Chondrocyte (in vitro differentiated cells): ENCODE results near the gene RXRA. TPM values are rescaled to one million over a fixed set of nuclear protein-coding genes. Genes with fewer than 3 reads are reported as not detected.

Experiments
- DNase-seq: peaks from one replicate; pipeline ENCODE4 v3.0.0; 2021; ENCODE audit warnings: mixed read lengths, low spot score
- H3K27ac Mint-ChIP-seq: one replicate; pipeline ENCODE4 v1.8.0; 2021; ENCODE audit warnings: mild to moderate bottlenecking, moderate library complexity, mixed read lengths; ENCODE audit not compliant: unreplicated experiment
- H3K27me3 Mint-ChIP-seq: 2 replicates; pipeline ENCODE4 v1.8.0; 2021; ENCODE audit warnings: low read depth, mixed read lengths
- H3K36me3 Mint-ChIP-seq: 2 replicates; pipeline ENCODE4 v1.8.0; 2021; ENCODE audit warnings: low read depth, mixed read lengths
- H3K4me1 Mint-ChIP-seq: 2 replicates; pipeline ENCODE4 v1.8.0; 2021; ENCODE audit warnings: low read depth, mild to moderate bottlenecking, mixed read lengths
- H3K4me3 Mint-ChIP-seq: one replicate; pipeline ENCODE4 v1.8.0; 2021; ENCODE audit warnings: mild to moderate bottlenecking, moderate library complexity, mixed read lengths; ENCODE audit not compliant: unreplicated experiment
- H3K9me3 Mint-ChIP-seq: 2 replicates; pipeline ENCODE4 v1.8.0; 2021; ENCODE audit warnings: low read depth, mixed read lengths
- total RNA-seq: library from RNA; stranded (reverse); gene quantifications from 3 replicates; pipeline ENCODE4 v1.2.1, GENCODE V29; 2021
- TF ChIP-seq, protein P1 (sequence below): fragments of 200-600 bp; sonication (generic); IDR thresholded peaks from 2 replicates; pipeline ENCODE4 v1.5.0; 2021; ENCODE audit warnings: antibody characterized with exemption, mild to moderate bottlenecking, moderate library complexity

RXRA gene
- total RNA-seq, 1 donor from 2014 or later = 27.3 TPM

DNA sequence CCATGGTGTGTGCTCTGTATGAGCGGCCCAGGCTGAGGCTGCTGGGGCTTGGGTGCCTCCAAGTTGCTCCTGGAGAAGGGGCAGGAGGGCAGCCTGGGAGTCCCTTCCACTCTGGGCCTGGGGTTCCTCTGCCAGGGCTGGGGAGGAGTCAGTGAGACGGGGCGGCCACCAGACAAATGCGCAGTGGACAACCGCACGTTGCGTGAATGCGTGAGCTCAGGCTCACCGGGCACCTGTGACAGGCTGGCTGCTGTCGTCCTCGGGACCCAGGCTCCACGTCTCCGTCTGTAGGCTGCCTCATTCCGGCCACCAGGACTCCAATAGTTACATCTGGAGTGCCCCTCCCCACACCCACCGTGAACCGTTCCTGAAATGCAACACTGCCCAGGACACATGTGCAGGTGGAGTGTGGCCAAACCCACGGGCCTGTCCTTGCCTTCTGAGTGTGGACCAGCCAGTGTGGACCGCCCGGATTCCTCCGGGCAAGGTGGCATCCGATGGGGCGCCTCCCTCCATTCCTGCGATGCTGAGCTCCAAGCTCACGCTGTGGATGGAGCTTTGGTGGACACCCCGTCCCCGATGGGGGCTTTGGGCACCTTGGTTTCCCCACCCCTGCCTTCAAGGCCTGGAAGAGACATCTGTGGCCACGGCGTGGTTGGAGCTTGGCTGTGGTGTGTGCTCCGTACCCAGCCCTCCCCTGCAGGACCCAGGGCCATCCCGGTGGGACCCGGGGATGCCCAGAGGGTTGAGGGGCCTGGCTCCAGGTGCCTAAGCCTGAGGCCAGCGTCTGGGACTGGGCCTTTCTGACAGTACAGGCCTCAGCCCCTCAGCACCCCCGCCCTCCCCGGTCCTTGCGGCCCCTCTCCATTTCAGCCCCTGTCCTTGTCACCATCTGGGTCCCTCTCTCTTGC is 34.0 kb upstream of the RXRA start:
- H3K9me3 Mint-ChIP-seq = no peaks in the 10 kb centered on the region
- H3K27me3 Mint-ChIP-seq = no peaks in the 10 kb centered on the region
- H3K36me3 Mint-ChIP-seq = no peaks in the 10 kb centered on the region
- H3K27ac Mint-ChIP-seq = no peak overlapping the region
- H3K4me3 Mint-ChIP-seq = no peak overlapping the region
- peaks cover 3% of the 10 kb centered on the region for H3K4me1 Mint-ChIP-seq
- DNase-seq = peak; percentile 92
- TF ChIP-seq, protein P1, sequence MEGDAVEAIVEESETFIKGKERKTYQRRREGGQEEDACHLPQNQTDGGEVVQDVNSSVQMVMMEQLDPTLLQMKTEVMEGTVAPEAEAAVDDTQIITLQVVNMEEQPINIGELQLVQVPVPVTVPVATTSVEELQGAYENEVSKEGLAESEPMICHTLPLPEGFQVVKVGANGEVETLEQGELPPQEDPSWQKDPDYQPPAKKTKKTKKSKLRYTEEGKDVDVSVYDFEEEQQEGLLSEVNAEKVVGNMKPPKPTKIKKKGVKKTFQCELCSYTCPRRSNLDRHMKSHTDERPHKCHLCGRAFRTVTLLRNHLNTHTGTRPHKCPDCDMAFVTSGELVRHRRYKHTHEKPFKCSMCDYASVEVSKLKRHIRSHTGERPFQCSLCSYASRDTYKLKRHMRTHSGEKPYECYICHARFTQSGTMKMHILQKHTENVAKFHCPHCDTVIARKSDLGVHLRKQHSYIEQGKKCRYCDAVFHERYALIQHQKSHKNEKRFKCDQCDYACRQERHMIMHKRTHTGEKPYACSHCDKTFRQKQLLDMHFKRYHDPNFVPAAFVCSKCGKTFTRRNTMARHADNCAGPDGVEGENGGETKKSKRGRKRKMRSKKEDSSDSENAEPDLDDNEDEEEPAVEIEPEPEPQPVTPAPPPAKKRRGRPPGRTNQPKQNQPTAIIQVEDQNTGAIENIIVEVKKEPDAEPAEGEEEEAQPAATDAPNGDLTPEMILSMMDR = no peak

DNA sequence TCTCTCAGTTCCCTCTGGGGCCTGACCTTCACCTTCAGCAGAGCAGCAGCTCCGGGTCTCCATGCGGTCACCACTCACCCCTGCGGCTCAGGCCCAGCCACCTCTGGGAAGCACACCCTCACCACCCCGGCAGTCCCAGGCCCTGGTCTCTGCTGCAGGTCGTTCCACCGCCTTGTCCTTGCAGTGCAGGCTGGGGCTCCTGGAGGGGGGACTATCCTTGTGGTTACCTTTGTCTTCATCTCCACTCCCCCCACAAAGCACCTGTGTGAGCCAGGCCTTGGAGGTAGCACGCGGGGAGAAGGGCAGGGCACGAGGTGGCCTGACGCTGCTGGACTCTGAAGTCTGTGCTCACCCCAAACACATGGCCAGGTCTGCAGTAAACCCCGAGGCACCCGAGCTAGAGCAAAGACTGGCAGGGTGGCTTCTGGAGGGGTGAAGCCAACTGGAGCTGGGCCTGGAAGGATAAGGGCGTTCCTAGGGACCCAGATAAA is 33.2 kb upstream of the RXRA start:
- H3K27ac Mint-ChIP-seq = no peak overlapping the region

DNA sequence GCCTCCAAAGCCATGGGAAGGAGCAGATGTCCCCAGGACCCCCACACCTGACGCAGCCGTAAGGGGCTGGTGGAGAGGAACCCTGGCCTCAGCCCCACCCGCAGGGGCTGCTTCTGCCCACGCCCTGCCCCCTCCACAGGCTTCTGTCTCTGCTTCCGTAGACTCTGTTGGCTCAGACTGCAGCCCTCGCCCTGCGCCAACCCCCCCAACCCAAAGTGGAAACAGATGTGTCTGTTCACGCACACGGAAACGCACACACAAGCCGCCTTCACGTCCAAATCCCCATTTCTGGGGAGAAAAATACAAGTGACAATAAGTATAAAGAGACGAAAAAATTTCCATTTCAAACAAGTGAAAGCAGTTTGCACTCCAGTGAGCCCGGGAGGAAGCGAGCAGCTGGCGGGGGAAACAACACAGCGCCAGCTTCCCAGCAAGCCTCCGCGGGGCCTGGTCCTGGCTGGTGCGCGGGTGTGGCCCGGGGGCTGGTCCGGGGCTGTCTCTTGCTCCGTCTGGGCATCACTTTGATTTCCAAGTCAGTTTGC is 32.6 kb upstream of the RXRA start:
- Mint-ChIP-seq H3K27ac (no peak overlapping the region), H3K4me1 (peaks cover 3% of the 10 kb centered on the region), H3K4me3 (peak overlapping the region; percentile 53), H3K9me3 (no peaks in the 10 kb centered on the region), H3K27me3 (no peaks in the 10 kb centered on the region), H3K36me3 (no peaks in the 10 kb centered on the region)
- peak; percentile 51 for DNase-seq
- TF ChIP-seq, protein P1 = no peak

More for the DNA sequence above, 33.2 kb upstream of the RXRA start:
- no peaks in the 10 kb centered on the region for H3K9me3 Mint-ChIP-seq
- peak; percentile 76 for DNase-seq
- no peaks in the 10 kb centered on the region for H3K36me3 Mint-ChIP-seq
- no peaks in the 10 kb centered on the region for H3K27me3 Mint-ChIP-seq
- peaks cover 3% of the 10 kb centered on the region for H3K4me1 Mint-ChIP-seq
- TF ChIP-seq, protein P1 = no peak
- no peak overlapping the region for H3K4me3 Mint-ChIP-seq

DNA sequence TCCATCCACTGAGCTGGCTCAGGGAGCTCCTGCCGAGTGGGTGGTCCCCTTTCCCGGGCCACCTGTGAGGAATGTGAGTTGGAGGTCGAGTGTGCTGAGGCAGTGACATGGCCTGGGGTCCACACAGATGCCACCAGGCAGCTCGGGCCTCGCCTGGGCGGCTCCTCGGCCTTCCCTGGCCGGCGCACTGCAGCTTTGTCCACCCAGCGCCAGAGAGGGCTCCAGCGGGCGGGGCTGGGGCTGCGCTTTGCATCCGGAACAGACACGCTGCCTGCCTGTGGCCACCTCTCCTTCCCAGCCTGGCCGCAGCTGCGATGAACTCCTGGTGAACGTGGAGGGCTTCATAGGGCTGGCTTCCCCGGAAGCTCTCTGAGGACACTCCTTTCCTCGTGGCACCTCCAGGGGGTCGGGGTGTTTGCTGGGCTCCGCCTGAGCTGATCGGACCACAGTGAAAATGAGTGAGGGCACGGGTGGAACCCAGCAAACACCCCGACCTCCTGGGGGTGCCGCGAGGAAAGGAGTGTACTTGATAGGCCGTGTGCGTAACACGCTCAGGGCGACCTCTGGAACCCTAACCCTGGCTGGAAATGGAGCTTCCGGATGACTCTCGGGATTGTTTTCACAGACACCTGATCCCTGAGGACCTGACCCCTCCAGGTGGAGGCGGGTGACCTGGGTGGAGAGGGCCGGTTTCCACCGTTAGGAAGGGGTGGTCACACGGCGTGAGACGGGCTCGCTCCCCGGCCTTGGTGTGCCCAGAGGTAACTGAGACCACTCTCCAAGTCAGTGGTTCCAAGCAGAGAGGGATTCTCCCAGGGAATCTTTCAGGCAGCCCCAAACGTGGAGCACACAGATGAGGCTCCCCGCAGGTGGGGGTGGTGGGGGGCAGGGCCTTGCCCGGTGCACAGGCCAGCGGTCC is 31.8 kb upstream of the RXRA start:
- TF ChIP-seq, protein P1 = no peak
- Mint-ChIP-seq H3K9me3 (no peaks in the 10 kb centered on the region), H3K27me3 (no peaks in the 10 kb centered on the region), H3K27ac (no peak overlapping the region), H3K4me3 (no peak overlapping the region), H3K36me3 (no peaks in the 10 kb centered on the region), H3K4me1 (peaks cover 3% of the 10 kb centered on the region)
- DNase-seq = peak; percentile 77
